HG02759 (cell line): ENCODE data around the gene SH3PXD2A.

ENCODE experiments used
- ATAC-seq: cut with Tn5 transposase; IDR thresholded peaks from one replicate; pipeline ENCODE4 v1.9.1; 2021; ENCODE audit warnings: mild to moderate bottlenecking, moderate library complexity; ENCODE audit not compliant: unreplicated experiment

Gene SH3PXD2A

DNA sequence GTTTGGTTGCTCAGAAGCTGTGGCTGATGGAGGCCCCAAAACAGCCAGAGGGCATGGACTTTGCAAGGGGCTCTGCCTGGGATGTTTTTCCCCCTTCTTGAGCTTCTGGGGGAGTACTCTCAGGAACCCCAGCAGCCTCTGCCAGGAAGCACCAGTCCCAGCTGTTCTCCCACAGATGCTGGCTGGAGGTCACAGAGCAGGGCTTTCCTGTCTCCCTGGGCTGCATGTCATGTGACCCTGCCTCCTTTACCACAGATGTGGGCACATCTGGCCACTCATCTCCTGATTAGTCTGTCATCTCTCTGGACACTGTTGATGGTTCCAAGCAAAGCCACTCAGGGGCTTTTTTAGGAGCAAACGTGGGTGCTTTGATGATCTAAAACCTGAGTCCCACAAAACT, 225.2 kb downstream of the SH3PXD2A start:
- no peak for ATAC-seq

DNA sequence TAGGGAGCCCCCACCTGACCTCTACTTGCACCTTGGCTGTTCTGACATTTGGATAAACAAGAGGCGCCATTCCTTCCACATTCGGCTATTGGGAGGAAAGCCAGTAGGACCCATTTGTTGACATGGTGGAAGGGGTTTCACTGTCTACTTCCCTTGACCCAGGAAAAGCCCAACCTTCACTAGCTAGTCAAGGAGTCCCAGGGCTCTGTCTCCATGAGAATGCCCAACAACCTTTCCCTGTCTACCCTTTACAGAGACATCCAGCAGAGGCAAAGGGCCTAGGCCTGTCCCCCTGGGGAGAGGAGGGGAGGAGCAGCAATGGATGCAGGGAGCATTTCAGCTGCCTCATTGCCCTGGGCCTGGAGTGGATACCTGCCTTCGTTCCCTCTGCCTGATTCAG, 225.8 kb downstream of the SH3PXD2A start:
- no peak for ATAC-seq

DNA sequence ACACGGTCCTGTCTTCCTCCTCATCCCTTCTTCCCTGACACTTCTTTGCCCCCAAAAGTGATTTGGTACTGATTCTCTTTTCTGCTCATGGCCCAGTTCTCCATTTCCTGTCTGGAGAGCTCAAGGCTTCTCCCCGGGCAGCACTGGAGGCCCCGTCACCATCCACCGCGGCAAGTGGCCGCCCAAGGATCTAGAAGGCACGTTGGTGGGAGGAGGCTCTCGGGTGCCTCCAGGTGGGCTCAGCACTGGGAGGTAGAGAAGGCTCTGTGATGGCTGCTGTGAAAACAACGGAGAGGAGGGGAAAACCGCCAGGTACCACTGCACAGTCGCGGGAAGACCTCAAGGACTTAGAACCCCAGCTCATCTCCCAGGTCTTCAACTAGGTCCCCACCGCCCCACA, 227.5 kb downstream of the SH3PXD2A start:
- no peak for ATAC-seq

DNA sequence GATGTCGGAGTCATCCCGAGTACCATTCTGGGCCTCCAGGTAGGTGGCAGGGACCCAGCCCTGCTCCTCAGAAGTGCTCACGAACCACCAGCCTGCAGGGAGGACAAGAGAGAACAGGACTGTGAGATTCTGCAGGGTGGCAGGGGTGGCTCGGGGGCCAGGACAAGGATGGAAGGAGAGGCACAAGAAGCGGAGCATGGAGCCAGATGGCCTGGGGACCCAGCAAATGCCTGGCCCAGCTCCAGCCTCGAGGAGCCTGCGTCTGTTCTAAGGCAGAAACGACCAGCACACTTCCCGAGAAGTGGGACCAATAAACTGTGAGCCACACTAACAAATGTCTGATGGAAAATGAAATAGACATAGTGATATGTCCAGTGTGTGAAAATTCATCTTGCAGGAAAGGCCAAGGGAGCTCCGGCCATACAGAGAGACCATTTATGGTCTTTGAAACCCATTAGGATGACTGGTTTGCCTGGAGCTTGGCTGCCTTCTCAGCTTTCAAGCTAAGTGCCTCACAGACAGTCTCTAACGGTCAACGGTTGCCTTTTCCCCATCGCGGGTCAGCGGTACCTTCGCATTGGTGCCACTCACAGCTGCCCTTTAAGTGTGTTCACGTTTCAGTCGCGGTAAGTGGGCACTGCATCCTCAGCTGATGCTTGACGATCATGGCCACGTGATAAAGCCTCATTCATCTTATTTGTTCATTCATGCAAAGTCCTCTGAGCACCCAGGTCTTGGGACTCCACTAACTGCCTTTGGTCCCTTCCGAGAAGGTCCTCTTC, 228.1 kb downstream of the SH3PXD2A start:
- ATAC-seq, result no peak

DNA sequence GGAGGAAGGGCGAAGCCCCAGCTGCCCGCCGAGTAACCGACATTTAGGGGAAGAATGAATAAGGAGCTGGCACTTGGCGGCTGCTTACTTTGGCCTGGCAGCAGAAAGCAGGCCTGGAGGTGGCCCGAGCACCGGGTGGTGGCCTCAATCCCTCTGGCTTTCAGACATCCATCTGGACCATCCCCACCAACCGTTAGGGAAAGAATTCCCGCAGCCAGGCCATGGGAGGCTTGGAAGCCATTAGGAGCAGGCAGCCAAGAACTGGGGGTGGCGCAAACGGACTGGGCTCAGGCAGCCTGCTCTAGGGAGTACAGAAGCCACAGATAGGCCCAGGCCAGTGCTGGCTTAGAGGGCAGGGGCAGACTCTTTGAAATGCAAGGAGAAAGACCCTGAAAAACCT, 229.2 kb downstream of the SH3PXD2A start:
- no peak for ATAC-seq

DNA sequence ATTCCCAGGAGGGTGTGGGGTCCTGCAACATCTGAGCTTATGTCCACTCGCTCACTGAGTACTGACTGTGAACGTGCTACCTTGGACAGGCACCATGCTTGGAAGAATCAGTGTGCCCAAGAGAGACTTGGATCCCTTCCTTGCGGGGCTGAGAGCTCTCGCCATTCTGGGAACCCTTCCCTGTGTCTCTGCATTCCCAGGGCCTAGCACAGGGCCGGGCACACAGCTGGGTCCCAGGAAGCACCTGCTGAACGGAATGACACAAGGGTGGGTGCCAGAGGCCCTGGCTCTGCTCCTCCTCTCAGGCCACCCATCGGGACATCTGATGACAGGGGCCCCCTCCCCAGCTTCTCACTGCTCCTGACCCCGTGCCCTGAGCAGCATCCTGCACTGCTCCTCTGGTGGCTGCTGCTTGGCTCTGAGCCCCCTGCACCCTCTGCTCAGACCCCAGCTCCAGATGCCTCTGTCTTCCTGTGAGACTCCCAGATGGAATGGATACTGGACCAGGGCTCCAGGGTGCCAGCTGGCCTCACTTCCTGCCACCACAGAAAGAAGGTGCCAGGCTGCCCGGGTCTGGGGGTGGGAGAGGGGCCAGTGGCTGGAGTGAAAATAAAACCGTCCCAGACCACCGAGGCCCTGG, 232.3 kb downstream of the SH3PXD2A start:
- no peak for ATAC-seq

DNA sequence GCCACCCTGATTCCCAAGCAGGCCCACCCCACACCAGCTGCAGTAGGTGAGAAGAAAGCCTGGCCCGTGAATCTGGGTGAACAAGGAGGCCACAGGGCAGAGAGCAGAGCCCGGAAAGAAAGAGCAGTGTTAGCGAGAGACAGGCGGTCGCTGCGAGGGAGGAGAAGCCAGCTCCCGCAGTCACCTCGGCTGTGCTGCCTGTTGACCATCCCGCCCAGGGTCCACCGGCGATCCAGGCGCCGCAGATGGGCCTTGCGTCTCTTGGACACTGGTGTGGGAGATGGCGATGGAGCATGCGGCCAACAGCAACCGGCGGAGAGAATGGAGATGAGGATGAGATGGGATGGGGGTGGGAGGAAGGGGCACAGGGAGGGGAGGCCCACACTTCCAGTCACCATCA, 233.1 kb downstream of the SH3PXD2A start:
- no peak for ATAC-seq

DNA sequence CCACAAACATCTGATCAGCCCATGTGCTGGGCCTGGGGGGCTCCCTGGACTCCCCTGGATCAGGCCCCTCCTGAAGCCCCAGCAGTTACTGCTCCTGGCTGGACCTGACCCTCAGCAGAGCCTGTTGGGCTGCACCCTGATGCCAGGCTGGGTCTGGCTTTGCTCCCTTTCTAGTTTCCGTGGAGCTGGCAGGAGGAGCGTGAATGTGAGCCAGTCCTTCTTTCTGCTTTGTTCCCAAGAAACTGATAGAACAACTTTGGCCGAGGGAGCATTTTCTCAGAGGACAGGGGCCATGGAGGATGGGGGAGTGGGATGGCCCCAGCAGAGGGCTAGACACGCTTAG, 233.6 kb downstream of the SH3PXD2A start:
- no peak for ATAC-seq

DNA sequence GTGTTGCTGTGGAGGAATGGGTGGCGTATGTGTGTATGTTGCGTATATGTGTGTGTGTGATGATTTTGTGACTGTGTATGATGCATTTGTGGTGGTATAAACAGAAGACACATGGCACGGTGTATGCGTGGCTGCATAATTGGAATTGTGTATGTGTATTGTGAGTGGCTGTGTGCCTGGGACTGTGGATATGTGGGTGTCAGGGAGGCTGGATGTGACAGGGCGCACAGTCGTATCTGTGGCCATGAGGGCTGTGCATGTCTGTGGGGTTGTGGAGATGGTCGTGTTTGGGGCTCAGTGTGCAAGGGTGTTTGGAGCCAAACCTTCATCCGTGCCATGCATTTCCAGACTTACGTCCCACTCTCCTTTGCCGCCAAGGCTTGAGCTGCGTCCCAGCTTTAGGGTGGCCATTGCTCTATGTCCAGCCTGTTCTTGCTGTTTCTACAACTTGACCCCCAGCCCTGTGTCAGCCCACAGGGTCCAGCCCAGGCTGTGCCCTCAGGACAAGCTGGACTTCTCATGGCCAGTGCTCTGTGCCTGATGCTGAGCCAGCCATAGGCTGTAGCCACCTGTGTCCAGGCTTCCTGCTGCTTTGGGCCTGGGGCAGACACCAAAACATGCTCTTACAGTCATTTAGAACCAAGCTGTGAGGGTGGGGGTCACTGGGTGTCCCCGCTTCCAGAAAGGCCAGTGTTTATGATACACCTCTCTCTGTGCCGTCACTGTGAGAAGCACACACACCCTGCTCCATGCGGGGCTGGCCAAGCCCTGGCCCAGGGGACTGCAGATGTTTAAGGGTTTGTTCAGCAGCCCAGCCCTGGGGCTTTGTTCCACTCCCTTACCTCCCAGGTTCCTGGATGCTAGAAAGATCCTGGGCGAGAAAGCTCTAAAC, 234.2 kb downstream of the SH3PXD2A start:
- ATAC-seq, result no peak

DNA sequence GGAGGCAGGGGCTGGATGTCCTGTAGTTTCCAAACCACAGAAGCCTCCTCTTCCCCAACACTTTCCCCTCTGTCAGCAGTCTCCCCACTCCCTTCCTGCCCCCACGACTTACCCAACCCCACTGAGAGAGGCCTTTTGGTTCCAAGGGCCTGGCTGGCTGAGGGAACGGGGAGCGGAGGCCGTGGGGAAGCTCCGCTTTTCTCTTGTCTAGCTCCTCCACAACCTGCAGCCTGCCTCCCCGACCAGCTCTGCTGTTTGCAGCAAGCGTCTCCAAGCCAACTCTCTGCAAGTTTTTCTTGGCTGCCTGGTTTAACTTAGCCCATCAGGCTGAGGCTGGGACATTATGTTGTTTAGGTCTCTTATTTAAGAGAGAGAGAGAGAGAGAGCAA, 235.0 kb downstream of the SH3PXD2A start:
- no peak for ATAC-seq

DNA sequence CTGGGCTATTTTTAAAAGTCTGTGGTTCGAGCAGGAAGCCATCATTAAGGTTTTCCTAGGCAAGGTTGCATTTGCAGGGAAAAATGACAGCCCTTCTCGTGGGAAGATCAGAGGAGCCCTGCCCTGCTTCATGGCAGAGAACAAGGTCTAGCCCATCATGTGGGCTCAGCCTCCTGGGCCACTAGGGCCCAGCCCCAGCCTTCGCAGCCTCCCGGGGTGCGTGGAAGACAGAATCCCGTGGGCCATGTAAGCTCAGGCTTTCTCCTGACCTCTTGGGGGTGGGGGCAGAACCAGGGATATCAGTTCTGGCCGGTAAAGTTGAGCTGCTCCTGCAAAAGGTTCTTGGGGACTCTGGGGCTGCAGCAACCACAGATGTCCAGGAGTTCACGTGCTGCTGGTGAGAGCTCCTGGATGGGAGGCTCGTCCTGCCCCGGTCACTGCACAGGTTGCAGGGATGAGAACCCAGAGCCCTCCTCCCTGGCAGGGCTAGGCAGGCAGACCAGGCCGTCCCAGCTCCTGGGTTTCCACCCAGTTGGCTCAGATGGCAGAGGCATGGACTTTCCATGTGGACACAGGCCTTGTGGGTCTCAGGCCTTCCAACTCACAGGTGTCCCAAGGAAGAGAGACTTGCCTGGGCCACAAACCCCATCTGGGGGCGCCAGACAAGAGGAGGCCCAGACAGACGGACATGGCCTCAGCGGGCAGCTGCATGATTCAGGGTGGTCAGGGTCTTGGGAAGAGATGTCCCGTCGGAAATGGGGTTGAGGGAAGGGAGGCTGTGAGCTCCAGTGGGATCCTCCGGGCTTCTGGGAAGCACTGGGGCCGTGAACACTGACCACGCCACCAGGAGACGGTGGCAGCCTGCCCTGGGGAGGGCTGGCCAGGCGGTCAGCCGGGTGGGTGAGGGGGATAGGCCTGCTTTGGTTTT, 235.7 kb downstream of the SH3PXD2A start:
- no peak for ATAC-seq

DNA sequence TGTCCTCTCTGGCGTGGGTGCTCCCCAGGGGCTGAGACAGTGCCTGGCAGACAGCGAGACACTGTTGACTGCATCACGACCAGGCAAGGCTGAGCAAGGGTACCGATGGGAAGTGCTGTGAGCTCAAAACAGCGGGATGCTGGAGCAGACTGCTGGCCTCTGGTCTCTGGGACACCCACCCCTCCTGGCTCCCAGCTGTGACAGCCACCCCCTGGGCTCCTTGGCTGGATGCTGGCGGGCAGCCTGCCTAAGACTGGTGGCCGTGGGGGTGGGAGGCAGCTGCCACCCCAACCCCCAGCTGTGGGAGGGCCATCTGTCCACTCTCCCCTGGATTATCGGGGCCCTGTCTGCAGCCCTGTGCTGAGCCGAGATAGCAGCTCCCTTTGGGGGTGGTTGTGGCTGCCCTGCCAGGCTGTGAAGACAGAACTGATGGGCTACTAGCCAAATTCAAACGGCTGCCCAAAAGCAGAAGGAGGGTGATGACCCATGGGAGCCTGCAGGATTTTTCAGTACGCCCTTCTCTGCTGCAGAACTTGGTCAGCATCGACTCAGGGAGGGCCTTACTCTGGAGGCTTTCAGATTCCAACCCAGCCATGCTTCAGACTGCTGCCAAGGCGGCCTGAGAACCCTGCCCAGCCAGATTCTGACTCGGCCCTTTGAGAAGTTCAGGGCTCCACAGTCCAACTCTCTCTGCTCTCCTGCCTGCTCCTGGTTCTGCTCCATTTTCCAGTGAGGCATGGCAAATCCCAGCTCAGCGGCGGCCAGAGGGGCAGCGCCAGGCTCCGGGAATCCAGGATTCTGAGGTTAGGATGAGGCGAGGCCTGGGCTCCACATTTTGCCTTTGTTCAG, 236.6 kb downstream of the SH3PXD2A start:
- no peak for ATAC-seq

DNA sequence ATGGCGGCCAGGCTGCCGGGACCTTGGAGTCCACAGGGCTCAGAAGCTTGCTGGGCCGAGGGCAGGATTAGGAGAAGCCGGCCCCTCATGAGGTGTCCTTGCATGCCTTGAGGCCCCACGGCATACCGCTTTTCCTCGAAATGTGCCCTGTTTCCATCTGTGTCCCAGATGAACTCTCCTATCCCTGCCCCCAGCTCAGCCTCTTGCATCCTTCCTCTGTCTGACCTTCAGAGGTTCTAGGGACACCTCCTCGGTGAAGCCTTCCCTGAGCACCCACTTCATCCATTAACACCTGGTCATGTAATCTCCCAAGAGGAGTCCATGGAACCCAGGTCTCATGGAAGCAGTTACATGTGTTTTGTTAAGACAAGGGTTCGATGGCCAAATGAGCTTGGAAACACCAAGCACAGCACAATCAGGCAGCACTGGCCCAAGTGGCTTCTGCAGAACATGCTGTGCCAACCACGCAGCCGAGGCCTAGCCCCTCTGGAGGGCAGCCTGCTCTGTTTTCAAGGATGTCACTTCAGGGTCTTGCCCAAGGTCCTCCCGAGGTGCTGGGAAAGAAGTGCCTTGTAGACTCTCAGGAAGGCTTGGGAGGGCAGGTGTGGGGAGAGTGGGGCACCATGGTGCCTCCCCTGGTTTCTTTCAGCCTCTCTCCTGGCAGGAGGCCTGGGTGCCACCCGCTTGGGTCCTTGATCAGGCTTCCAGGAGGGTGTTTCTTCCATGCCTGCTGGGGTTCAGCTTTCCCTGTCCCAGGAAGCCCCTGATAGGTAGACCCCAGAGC, 237.6 kb downstream of the SH3PXD2A start:
- no peak for ATAC-seq

DNA sequence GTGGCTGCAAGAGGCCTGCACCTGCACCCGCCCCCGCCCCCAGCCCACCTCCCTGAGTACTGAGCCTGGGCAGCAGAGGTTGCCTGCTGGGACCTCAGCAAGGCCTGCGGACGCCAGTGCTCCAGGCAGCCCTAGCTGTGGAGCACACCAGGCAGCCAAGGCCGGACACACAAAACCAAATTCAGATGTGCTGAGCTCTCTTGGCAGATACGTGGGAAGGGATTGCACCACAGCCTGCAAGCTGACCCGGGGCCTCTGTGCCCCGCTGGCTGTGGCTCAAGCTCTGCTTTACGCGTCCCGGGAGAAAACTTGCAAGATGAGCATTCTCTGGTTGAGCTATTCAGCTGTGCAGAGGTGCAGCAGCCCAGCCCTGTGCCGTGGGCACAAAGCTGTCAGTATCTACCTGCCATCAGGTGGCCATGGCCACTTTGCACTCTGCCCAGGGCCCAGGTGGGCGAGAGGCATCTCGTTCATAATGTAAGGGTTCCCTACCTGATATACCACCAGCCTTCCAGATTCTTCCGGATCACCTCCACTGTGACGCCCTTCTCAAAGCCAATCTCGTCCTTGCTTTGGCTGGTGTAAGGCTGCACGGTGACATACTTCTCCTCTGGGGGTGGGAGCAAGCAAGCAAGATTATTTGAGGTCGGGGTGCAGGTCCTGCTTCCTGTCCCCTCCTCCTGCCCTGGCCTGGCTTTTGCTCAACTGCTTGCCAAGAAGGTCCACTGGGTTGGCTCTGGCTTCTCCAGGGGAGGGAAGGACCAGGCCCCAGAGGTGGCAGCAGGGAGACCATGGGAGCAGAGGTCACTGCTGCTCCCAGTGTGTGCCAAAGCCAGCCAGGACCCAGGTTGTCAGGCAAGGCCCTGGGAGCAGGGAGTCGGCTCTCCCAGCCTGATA, 238.4 kb downstream of the SH3PXD2A start:
- no peak for ATAC-seq

DNA sequence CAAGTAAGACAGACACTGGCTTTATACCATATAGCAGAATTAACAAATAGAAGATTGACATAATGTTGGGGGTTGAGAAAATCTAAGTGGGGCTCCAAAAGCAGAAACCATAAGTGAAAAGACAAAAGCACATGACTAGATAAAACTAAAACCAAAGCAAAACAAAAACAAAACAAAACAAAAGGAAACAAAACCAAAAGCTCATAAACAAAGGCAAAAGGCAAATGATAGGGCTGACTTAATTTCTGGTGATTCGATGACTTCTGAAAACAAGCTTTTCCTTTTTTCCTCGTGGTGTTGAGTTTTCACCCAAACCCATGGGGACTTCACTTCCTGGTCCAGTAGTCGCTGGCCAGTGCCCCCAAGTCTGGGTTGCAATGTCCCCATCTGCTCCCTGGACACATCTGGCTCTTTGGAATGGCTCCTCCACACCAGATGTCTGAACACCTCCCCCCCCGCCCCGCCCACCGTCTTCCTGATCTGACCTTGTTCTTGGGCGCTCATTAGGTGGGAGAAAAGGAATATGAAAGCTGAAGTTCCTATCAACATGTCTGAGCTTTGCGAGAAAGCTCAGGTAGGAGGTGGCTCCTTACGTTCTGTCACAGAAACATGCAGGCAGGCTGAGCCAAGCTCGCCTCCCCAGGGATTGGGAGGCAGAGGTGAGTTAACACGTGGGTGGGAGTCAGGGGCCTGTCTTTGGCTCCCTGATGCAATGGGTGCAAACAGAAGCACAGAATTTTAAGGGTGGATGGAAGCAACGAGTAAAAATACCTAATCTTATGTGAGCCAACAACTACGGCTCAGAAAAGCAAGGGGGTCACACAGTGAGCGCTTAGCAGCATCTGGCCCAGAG, 240.8 kb downstream of the SH3PXD2A start:
- ATAC-seq, result no peak

DNA sequence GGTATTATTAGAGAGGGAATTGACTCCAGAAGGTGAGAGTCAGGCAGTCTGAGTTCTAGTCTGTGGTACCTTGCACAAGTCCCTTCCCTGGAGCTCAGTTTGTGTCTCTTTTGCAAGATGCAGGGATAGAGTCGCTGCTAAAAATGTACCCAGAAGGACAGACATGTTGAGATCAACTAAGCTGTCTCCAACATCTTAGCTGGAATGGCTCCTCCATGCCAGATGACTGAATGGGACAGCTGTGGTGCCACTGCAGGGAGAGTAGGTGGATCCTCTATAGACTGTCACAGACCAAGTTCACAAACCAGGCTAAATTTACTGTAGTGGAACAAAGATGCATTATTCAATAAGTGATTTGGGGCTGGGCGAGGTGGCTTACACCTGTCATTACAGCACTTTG, 241.8 kb downstream of the SH3PXD2A start:
- ATAC-seq, result no peak
